Calu3 (cell line): ENCODE measurements around the gene PSME3IP1. TPM values are rescaled to one million over a fixed set of nuclear protein-coding genes. Genes with fewer than 3 reads are reported as not detected.

Source experiments
- BruUV-seq: library from RNA; stranded (reverse); fragments of 400-500 nt; replicated peaks from 2 replicates; lab custom pipeline; 2021; lab: Mats Ljungman, UMichigan
- CTCF ChIA-PET: fragments of 300-600 bp; sonication (Branson Sonifier 250); formaldehyde crosslinking; loops from one replicate; lab custom pipeline; 2022; ENCODE audit warnings: antibody characterized with exemption; lab: Charles Lee
- DNase-seq: peaks from one replicate; pipeline ENCODE4 v3.0.0; 2022
- H3K27ac Mint-ChIP-seq: one replicate; pipeline ENCODE4 v1.8.0; 2022; ENCODE audit warnings: mixed read lengths; ENCODE audit not compliant: unreplicated experiment
- H3K27me3 Mint-ChIP-seq: one replicate; pipeline ENCODE4 v1.8.0; 2022; ENCODE audit warnings: mixed read lengths; ENCODE audit not compliant: unreplicated experiment
- H3K36me3 Mint-ChIP-seq: one replicate; pipeline ENCODE4 v1.8.0; 2022; ENCODE audit warnings: mild to moderate bottlenecking, moderate library complexity, mixed read lengths; ENCODE audit not compliant: insufficient read depth, unreplicated experiment
- H3K4me1 Mint-ChIP-seq: one replicate; pipeline ENCODE4 v1.8.0; 2022; ENCODE audit warnings: mild to moderate bottlenecking, low read depth, mixed read lengths; ENCODE audit not compliant: unreplicated experiment
- H3K4me3 Mint-ChIP-seq: one replicate; pipeline ENCODE4 v1.8.0; 2022; ENCODE audit warnings: mild to moderate bottlenecking, low read depth, moderate library complexity, mixed read lengths; ENCODE audit not compliant: unreplicated experiment
- H3K9me3 Mint-ChIP-seq: one replicate; pipeline ENCODE4 v1.8.0; 2022; ENCODE audit warnings: low read depth, mixed read lengths; ENCODE audit not compliant: unreplicated experiment
- intact Hi-C: fragments of 100-400 bp; cut with micrococcal nuclease; formaldehyde crosslinking; loops from one replicate; pipeline ENCODE4 v1.10.0; 2022; ENCODE audit not compliant: unreplicated experiment
- total RNA-seq: library from RNA; stranded (reverse); gene quantifications from 2 replicates; pipeline ENCODE4 v1.2.3, GENCODE V29; 2022
- TF ChIP-seq, protein P1 (sequence below): fragments of 200-600 bp; IDR thresholded peaks from one replicate; pipeline ENCODE4 v1.8.0; 2022; ENCODE audit warnings: antibody characterized with exemption; ENCODE audit not compliant: unreplicated experiment

The PSME3IP1 gene
- total RNA-seq, 1 experiment from 2014 or later = 171 TPM

DNA sequence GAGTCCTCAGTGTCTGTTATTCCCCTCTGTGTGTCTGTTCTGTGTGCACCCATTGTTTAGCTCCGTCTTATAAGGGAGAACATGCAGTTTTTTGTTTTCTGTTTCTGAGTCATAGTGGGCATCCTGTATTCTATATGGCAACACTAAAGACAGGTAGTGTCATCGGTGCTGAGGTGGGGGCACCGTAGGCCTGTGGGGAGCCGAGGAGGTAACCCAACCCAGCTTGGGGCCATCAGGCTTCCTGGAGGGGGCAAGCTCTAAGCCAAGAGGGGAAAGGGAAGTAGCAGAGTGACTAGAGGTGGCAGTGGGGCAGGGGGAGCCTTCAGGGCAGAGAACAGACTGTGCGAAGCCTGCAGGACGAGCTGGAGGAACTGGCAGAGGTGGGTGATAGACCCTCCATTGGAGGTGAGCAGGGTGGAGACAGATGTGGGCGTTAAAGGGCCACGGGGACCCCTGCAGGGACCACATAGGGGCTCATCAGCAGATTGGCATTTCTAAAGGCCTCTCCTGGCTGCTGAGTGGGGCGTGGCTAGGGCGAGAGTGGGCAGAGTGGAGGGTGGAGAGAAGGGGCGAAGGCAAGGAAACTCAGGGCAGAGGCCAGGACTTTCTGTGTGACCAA lies 57.0 kb downstream of the PSME3IP1 start:
- DNase-seq = no peak
- no peaks in the 10 kb centered on the region for H3K4me1 Mint-ChIP-seq
- peaks cover 5% of the 10 kb centered on the region for H3K36me3 Mint-ChIP-seq
- CTCF ChIA-PET = interaction anchor here (0.5 kb wide), 1 partner anchor 542 kb away, joined by 4 read pairs; no protein-coding TSS in a partner anchor
- no peaks in the 10 kb centered on the region for H3K9me3 Mint-ChIP-seq
- no TSS peak for BruUV-seq
- TF ChIP-seq, protein P1, sequence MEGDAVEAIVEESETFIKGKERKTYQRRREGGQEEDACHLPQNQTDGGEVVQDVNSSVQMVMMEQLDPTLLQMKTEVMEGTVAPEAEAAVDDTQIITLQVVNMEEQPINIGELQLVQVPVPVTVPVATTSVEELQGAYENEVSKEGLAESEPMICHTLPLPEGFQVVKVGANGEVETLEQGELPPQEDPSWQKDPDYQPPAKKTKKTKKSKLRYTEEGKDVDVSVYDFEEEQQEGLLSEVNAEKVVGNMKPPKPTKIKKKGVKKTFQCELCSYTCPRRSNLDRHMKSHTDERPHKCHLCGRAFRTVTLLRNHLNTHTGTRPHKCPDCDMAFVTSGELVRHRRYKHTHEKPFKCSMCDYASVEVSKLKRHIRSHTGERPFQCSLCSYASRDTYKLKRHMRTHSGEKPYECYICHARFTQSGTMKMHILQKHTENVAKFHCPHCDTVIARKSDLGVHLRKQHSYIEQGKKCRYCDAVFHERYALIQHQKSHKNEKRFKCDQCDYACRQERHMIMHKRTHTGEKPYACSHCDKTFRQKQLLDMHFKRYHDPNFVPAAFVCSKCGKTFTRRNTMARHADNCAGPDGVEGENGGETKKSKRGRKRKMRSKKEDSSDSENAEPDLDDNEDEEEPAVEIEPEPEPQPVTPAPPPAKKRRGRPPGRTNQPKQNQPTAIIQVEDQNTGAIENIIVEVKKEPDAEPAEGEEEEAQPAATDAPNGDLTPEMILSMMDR = no peak
- no peak overlapping the region for H3K27ac Mint-ChIP-seq
- intact Hi-C loops = no loop called here
- H3K4me3 Mint-ChIP-seq = no peak overlapping the region
- H3K27me3 Mint-ChIP-seq = no peaks in the 10 kb centered on the region

DNA sequence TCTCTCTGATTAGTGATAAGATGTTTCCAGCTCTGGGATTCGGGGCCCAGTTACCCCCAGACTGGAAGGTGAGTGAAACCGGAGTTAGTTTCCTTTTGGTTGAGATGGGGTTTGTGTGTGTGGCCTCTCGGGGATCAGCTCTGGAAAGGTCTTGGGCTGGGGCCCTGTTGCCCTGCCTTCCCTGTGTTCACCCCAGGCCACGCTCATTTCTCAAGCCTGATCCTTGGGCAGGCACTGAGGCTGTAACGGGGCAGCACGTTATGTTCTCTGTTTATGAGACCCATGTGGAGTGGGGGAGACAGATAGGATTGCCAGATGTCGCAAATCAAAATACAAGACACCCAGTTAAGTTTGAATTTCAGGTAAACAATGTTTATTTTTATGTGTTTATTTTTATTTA lies 58.0 kb downstream of the PSME3IP1 start:
- Mint-ChIP-seq H3K4me1 (no peaks in the 10 kb centered on the region), H3K4me3 (no peak overlapping the region), H3K9me3 (no peaks in the 10 kb centered on the region), H3K27me3 (no peaks in the 10 kb centered on the region), H3K36me3 (peaks cover 5% of the 10 kb centered on the region), H3K27ac (no peak overlapping the region)
- BruUV-seq = no TSS peak
- CTCF ChIA-PET = no interaction called here
- TF ChIP-seq, protein P1 = no peak
- no peak for DNase-seq
- intact Hi-C loops = no loop called here

DNA sequence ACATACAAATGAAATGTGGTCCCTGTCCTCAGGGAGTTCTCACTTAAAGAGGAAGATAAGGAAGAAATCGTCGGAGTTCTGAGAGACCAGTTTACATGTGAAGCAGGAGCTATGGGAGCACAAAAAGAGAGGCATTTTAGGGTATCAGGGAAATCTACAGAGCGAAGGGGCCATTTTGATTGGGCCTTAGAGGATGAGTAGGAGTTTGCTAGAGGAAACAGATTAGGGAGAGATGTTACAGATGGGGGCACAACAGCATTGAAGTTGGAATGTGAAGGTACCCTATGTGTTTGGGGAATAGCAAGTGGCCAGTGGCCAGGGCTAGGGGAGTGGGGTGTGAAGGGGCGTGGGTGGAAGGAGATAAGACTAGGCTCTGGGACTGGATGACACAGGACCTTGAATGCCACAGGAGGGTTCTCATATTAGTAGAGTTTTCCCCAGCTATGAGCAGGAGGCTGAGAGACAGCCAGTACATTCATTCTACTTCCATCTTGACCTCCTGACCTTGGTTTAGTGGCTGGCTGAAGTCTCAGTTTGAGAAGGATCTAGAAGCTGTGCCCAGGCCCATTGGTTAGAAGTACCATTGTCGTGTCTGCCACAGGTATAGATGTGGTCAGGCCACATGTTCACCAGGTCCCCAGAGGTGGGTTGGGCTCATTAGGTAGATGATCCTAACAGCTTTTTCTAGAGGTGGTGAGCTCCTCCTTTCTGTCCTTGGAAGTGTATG lies 58.6 kb downstream of the PSME3IP1 start:
- Mint-ChIP-seq H3K9me3 (no peaks in the 10 kb centered on the region), H3K27me3 (no peaks in the 10 kb centered on the region), H3K27ac (no peak overlapping the region), H3K4me1 (no peaks in the 10 kb centered on the region), H3K4me3 (no peak overlapping the region), H3K36me3 (peaks cover 5% of the 10 kb centered on the region)
- intact Hi-C loops = no loop called here
- CTCF ChIA-PET = no interaction called here
- DNase-seq = no peak
- no TSS peak for BruUV-seq
- TF ChIP-seq, protein P1 = no peak

DNA sequence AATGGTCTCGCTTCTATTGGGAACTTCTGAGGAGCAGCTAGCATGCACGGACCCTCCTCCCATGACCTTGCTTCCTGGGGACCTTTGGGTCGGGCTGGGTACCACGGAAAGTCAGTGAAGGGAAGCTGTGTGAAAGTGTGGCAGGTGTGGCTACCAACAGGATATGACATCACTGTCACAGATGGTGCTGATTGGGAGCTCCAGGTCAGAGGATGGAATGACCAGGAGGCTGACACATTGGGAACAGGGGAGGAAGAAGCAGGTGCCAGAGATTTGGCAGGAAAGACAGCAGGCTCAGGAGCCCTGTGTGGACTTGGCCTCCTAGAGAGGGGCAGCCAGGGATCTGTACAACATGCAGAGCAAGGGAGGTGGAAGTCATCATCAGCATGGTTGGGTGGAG lies 59.4 kb downstream of the PSME3IP1 start:
- intact Hi-C loops = no loop called here
- Mint-ChIP-seq H3K36me3 (peaks cover 5% of the 10 kb centered on the region), H3K4me1 (no peaks in the 10 kb centered on the region), H3K9me3 (no peaks in the 10 kb centered on the region), H3K4me3 (no peak overlapping the region), H3K27ac (no peak overlapping the region), H3K27me3 (no peaks in the 10 kb centered on the region)
- CTCF ChIA-PET = no interaction called here
- TF ChIP-seq, protein P1 = no peak
- no TSS peak for BruUV-seq
- no peak for DNase-seq
